Measurements from ENCODE around the gene CD209. TPM values are rescaled to one million over a fixed set of nuclear protein-coding genes. Genes with fewer than 3 reads are reported as not detected.
A peak's percentile ranks its signal among the peaks of the same experiment; 100 is the strongest.
"Not testable (repeated sequence)": the region's sequence is repeated elsewhere in the genome, so short reads cannot be mapped to it uniquely, and the experiment has no call there.

The CD209 gene
- total and polyA plus RNA-seq, 4 donors = 0.57 to 3.3 (median 1.8) TPM

- no peak overlapping the region for H3K9ac ChIP-seq (ENCODE audit: insufficient read depth in 1 of 2, low read length in 2 of 2)
- H3K4me1 ChIP-seq (ENCODE audit: control insufficient read depth in 5 of 5, insufficient read depth in 5 of 5, low read length in 5 of 5) = no peaks in the 10 kb centered on the region
- H3K36me3 ChIP-seq (ENCODE audit: control insufficient read depth in 4 of 4, insufficient read depth in 4 of 4, low read length in 4 of 4) = no peaks in the 10 kb centered on the region
- no peak for TF ChIP-seq CTCF (IDR thresholded peaks at IDR 0.05; ENCODE audit: control extremely low read depth, extremely low read depth)
- ATAC-seq (ENCODE audit: insufficient read depth, low FRiP score) = no peak
- no peak overlapping the region for H3K4me3 ChIP-seq
- no peaks in the 10 kb centered on the region for H3K27me3 ChIP-seq (ENCODE audit: control insufficient read depth in 3 of 3, insufficient read depth in 3 of 3, low read length in 2 of 3)
- peaks cover 0 to 16% (median 10%) of the 10 kb centered on the region in 4 donors for H3K9me3 ChIP-seq (ENCODE audit: control insufficient read depth in 4 of 4, insufficient read depth in 3 of 4, low read length in 3 of 4)
- 47 to 57% methylated on average over 4 of the region's 4 CpGs for WGBS, 2 donors
- no peak for DNase-seq
- no peak overlapping the region for H3K27ac ChIP-seq (ENCODE audit: low read depth in 1 of 2, low read length in 1 of 2)
Measured at GRCh38 chr19:7756258-7756657, 8.9 kb upstream of the CD209 start.

- H3K27me3 ChIP-seq (ENCODE audit: control insufficient read depth in 3 of 3, insufficient read depth in 3 of 3, low read length in 2 of 3) = no peaks in the 10 kb centered on the region
- no peak overlapping the region for H3K4me3 ChIP-seq
- 72 to 80% methylated on average over 12 of the region's 12 CpGs for WGBS, 2 donors
- no peak overlapping the region for H3K9ac ChIP-seq (ENCODE audit: insufficient read depth in 1 of 2, low read length in 2 of 2)
- H3K27ac ChIP-seq (ENCODE audit: low read depth in 1 of 2, low read length in 1 of 2) = no peak overlapping the region
- H3K9me3 ChIP-seq (ENCODE audit: control insufficient read depth in 4 of 4, insufficient read depth in 3 of 4, low read length in 3 of 4) = no peaks in the 10 kb centered on the region
- TF ChIP-seq CTCF (IDR thresholded peaks at IDR 0.05; ENCODE audit: control extremely low read depth, extremely low read depth) = no peak
- H3K4me1 ChIP-seq (ENCODE audit: control insufficient read depth in 5 of 5, insufficient read depth in 5 of 5, low read length in 5 of 5) = no peaks in the 10 kb centered on the region
- DNase-seq (no peak), ATAC-seq (ENCODE audit: insufficient read depth, low FRiP score) (no peak)
- H3K36me3 ChIP-seq (ENCODE audit: control insufficient read depth in 4 of 4, insufficient read depth in 4 of 4, low read length in 4 of 4) = no peaks in the 10 kb centered on the region
Measured at GRCh38 chr19:7751157-7751783, 3.9 kb upstream of the CD209 start.

DNA sequence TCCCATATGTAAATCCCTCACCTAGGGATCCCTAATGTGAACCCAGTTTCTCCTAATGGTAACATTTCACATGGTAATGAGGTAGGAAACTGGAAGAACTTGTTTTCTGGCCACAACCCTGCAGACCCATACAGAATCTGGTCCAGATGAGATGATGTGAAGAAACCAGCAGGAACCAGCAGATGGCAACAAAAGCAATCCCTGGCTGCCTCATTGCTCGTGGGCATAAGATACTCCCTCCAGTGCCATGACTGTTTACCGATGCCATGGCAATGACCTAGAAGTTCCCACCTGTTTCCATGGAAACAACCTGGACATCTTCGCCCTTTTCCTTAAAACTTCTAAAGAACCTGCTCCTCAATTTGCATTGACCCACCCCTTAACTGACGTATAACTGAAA lies 1.4 kb upstream of the CD209 start:
- WGBS, 2 donors = 28 to 33% methylated on average over 4 of the region's 4 CpGs
- Histone ChIP-seq H3K4me3 (no peak overlapping the region), H3K9ac (ENCODE audit: insufficient read depth in 1 of 2, low read length in 2 of 2) (no peak overlapping the region), H3K27ac (ENCODE audit: low read depth in 1 of 2, low read length in 1 of 2) (no peak overlapping the region), H3K4me1 (ENCODE audit: control insufficient read depth in 5 of 5, insufficient read depth in 5 of 5, low read length in 5 of 5) (no peaks in the 10 kb centered on the region), H3K36me3 (ENCODE audit: control insufficient read depth in 4 of 4, insufficient read depth in 4 of 4, low read length in 4 of 4) (no peaks in the 10 kb centered on the region), H3K9me3 (ENCODE audit: control insufficient read depth in 4 of 4, insufficient read depth in 3 of 4, low read length in 3 of 4) (no peaks in the 10 kb centered on the region), H3K27me3 (ENCODE audit: control insufficient read depth in 3 of 3, insufficient read depth in 3 of 3, low read length in 2 of 3) (no peaks in the 10 kb centered on the region)
- DNase-seq (peak in 1 of 3 donors; percentile 23), ATAC-seq (ENCODE audit: insufficient read depth, low FRiP score) (no peak)
- TF ChIP-seq CTCF (IDR thresholded peaks at IDR 0.05; ENCODE audit: control extremely low read depth, extremely low read depth) = no peak

- no peaks in the 10 kb centered on the region for H3K36me3 ChIP-seq (ENCODE audit: control insufficient read depth in 4 of 4, insufficient read depth in 4 of 4, low read length in 4 of 4)
- no peak overlapping the region for H3K9ac ChIP-seq (ENCODE audit: insufficient read depth in 1 of 2, low read length in 2 of 2)
- no peak overlapping the region for H3K4me3 ChIP-seq
- ATAC-seq (ENCODE audit: insufficient read depth, low FRiP score) (no peak), DNase-seq (no peak)
- WGBS, 2 donors = 71 to 74% methylated on average over 2 of the region's 2 CpGs
- H3K4me1 ChIP-seq (ENCODE audit: control insufficient read depth in 5 of 5, insufficient read depth in 5 of 5, low read length in 5 of 5) = no peaks in the 10 kb centered on the region
- TF ChIP-seq CTCF (IDR thresholded peaks at IDR 0.05; ENCODE audit: control extremely low read depth, extremely low read depth) = no peak
- no peaks in the 10 kb centered on the region for H3K9me3 ChIP-seq (ENCODE audit: control insufficient read depth in 4 of 4, insufficient read depth in 3 of 4, low read length in 3 of 4)
- no peaks in the 10 kb centered on the region for H3K27me3 ChIP-seq (ENCODE audit: control insufficient read depth in 3 of 3, insufficient read depth in 3 of 3, low read length in 2 of 3)
- no peak overlapping the region for H3K27ac ChIP-seq (ENCODE audit: low read depth in 1 of 2, low read length in 1 of 2)
Measured at GRCh38 chr19:7748171-7748570, 837 bp upstream of the CD209 start.

DNA sequence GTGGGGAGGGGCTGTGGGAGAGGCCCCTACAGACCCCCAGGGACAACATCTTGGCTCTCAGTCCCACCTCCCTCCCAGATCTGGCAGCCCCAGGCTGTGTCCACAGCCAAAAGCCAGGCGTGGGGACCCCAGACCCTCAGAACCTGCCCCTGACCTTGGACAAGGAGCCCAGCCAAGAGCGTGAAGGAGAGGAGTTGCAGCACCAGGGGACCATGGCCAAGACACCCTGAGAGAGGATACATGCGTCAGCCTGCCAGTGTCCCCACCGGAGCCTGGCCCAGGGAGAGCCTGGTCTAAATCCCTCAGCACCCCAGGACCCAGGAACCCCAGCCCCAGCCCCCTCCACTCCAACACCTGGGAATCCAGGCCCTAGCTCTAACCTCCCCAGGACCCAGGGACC lies 1.0 kb downstream of the CD209 start:
- H3K27ac ChIP-seq (ENCODE audit: low read depth in 1 of 2, low read length in 1 of 2); H3K9ac ChIP-seq (ENCODE audit: insufficient read depth in 1 of 2, low read length in 2 of 2); H3K9me3 ChIP-seq (ENCODE audit: control insufficient read depth in 4 of 4, insufficient read depth in 3 of 4, low read length in 3 of 4); H3K36me3 ChIP-seq (ENCODE audit: control insufficient read depth in 4 of 4, insufficient read depth in 4 of 4, low read length in 4 of 4); H3K27me3 ChIP-seq (ENCODE audit: control insufficient read depth in 3 of 3, insufficient read depth in 3 of 3, low read length in 2 of 3); ATAC-seq (ENCODE audit: insufficient read depth, low FRiP score); DNase-seq; H3K4me3 ChIP-seq; H3K4me1 ChIP-seq (ENCODE audit: control insufficient read depth in 5 of 5, insufficient read depth in 5 of 5, low read length in 5 of 5): not testable (repeated sequence)
- WGBS, 2 donors = 87 to 100% methylated on average over 4 of the region's 4 CpGs
